ENCODE results near the gene GIMAP5. TPM values are rescaled to one million over a fixed set of nuclear protein-coding genes. Genes with fewer than 3 reads are reported as not detected.

Gene GIMAP5
- total and polyA plus RNA-seq, 10 of the 15 experiments (the other 5 are each of a cell fraction or from before 2014, with no cell fraction given), result 3.7 to 9.1 (median 6.7) TPM

- Histone ChIP-seq H3K9ac (ENCODE audit: control insufficient read depth, insufficient read depth, low read length) (no peak overlapping the region), H3K4me3 (no peak overlapping the region), H3K4me2 (ENCODE audit: control insufficient read depth, insufficient read depth) (no peak overlapping the region), H3K27ac (ENCODE audit: control insufficient read depth, insufficient read depth) (no peak overlapping the region), H3K36me3 (ENCODE audit: control insufficient read depth in 2 of 2, insufficient read depth in 2 of 2, low read length in 1 of 2) (no peaks in the 10 kb centered on the region), H3K9me3 (replicated peaks; ENCODE audit: control insufficient read depth, insufficient read depth, low read length) (no peaks in the 10 kb centered on the region), H4K20me1 (ENCODE audit: control insufficient read depth, insufficient read depth) (no peaks in the 10 kb centered on the region), H3K4me1 (ENCODE audit: control insufficient read depth, insufficient read depth, low read length) (peaks cover 12% of the 10 kb centered on the region), H2AFZ (ENCODE audit: control insufficient read depth, low read depth, low read length) (no peak overlapping the region), H3K27me3 (replicated peaks in 1 of 2; ENCODE audit: control insufficient read depth in 2 of 2, insufficient read depth in 2 of 2, low read length in 1 of 2) (no peaks in the 10 kb centered on the region), H3K79me2 (ENCODE audit: control insufficient read depth, insufficient read depth, low read length) (no peaks in the 10 kb centered on the region)
- in situ Hi-C loops (cut with MboI) (no loop called here), intact Hi-C loops (cut with micrococcal nuclease; ENCODE audit: unreplicated experiment) (no loop called here)
- no TSS peak for BruUV-seq (replicated peaks)
- CTCF ChIA-PET, result interaction anchor here (0.8 to 7.1 kb wide), 5 partner anchors 25 to 204 kb away, joined by 3 to 70 read pairs (median 16); no protein-coding TSS in a partner anchor
- DNase-seq (ENCODE audit: low read depth, low spot score) (no peak), ATAC-seq (no peak), FAIRE-seq (no peak)
- SMC1A ChIA-PET (ENCODE audit: uncharacterized antibody, unreplicated experiment), result interaction anchor here (0.6 to 6.3 kb wide), 8 partner anchors 11 to 118 kb away, joined by 3 to 52 read pairs (median 4); no protein-coding TSS in a partner anchor
- RAD21 ChIA-PET (ENCODE audit: unreplicated experiment), result interaction anchor here (1.0 to 1.2 kb wide), 2 partner anchors 96 to 332 kb away, joined by 3 to 4 read pairs; no protein-coding TSS in a partner anchor
- POLR2A ChIA-PET, result no interaction called here
- WGBS (ENCODE audit: insufficient coverage, insufficient replicate concordance, low lambda C conversion rate, missing lambda C conversion rate), result 83% methylated on average over 3 of the region's 3 CpGs
- TF ChIP-seq BRCA1 (IDR thresholded peaks at IDR 0.05; ENCODE audit: low read depth, low read length) (no peak), POLR2AphosphoS2 (IDR thresholded peaks at IDR 0.05; ENCODE audit: low read depth, low read length) (no peak), GATAD2B (conservative IDR thresholded peaks at IDR 0.05; ENCODE audit: low read depth) (no peak), CBX5 (IDR thresholded peaks at IDR 0.05; ENCODE audit: low read depth) (no peak), FOXM1 (IDR thresholded peaks at IDR 0.05; ENCODE audit: low read depth, low read length) (no peak), CUX1 (IDR thresholded peaks at IDR 0.05; ENCODE audit: insufficient replicate concordance, low read depth, low read length) (no peak), TCF3 (IDR thresholded peaks at IDR 0.05; ENCODE audit: borderline replicate concordance, insufficient read depth, low read depth, low read length) (no peak), CEBPB (IDR thresholded peaks at IDR 0.05; ENCODE audit: borderline replicate concordance in 1 of 2, low read depth in 2 of 2, low read length in 2 of 2) (no peak), REST (IDR thresholded peaks at IDR 0.05; ENCODE audit: low read depth, low read length) (no peak), NFYA (IDR thresholded peaks at IDR 0.05; ENCODE audit: borderline replicate concordance, low read depth, low read length) (no peak), CTCF (IDR thresholded peaks at IDR 0.05 in 2 of 3, conservative IDR thresholded peaks at IDR 0.05 in 1 of 3; ENCODE audit: control insufficient read depth in 2 of 3, extremely low read depth in 1 of 3, insufficient read depth in 1 of 3, low read depth in 3 of 3, low read length in 3 of 3) (no peak), BACH1 (IDR thresholded peaks at IDR 0.05; ENCODE audit: borderline replicate concordance) (no peak), TCF7 (IDR thresholded peaks at IDR 0.05; ENCODE audit: borderline replicate concordance) (no peak)
Observed at GRCh38 chr7:150780292-150780691, 43.1 kb downstream of the GIMAP5 start.
